ENCODE data around the gene RBPMS2. TPM values are rescaled to one million over a fixed set of nuclear protein-coding genes. Genes with fewer than 3 reads are reported as not detected.

Gene RBPMS2
- total RNA-seq, 2 donors from 2014 or later: 86.0 to 131 TPM

DNA sequence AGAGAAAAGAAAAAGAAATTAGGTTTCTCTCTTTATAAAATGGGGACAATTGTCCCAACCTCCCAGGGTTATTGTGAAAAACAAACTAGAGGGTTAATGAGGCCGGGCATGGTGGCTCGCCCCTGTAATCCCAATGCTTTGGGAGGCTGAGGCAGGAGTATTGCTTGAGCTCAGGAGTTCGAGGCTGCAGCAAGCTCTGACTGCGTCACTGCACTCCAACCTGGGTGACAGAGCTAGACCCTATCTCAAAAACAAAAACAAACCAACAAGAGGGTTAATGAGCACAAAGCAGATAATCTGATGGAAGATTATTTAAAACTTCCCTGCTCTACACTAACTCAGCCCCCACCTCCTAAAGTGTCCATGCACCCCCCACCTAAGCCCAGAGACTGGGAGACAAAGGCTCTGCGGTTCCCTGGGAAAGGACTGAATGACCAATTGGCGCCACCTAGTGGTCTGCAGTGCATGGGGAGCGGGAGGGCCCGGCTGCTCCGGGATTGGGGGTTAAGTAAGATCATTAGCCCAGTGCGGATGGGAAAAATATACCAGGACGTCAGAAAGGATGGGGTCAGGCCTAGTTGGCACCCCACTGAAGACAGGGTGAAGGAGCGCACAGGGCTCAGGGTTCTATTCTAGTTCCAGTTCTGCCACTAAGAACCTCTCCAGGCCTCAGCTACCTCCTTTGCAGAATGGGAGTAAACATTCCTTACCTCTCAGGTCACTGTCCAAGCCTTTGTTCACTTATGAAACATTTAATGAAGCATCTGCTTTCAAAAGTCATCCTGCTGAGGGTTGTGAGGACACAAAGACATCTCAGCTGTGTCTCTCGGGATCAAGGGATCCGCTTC is 34.5 kb upstream of the RBPMS2 start:
- peaks cover 19% of the 10 kb centered on the region for H3K4me1 ChIP-seq (ENCODE audit: control insufficient read depth, insufficient read depth, low read length)
- DNase-seq: peak; percentile 96
- H3K9me3 Mint-ChIP-seq: no peaks in the 10 kb centered on the region
- H3K27me3 ChIP-seq (ENCODE audit: control insufficient read depth, insufficient read depth, low read length, poor library complexity, severe bottlenecking): no peaks in the 10 kb centered on the region
- H3K4me3 ChIP-seq (ENCODE audit: low read length): peak overlapping the region; percentile 71
- H3K4me3 Mint-ChIP-seq: peak overlapping the region; percentile 52
- H3K4me1 Mint-ChIP-seq: peaks cover 56% of the 10 kb centered on the region
- H3K36me3 Mint-ChIP-seq (ENCODE audit: low read depth): no peaks in the 10 kb centered on the region
- peak overlapping the region; percentile 54 for H3K9ac ChIP-seq (ENCODE audit: extremely low read depth, low read length, poor library complexity, severe bottlenecking)
- H3K36me3 ChIP-seq (ENCODE audit: control insufficient read depth, insufficient read depth, low read length): no peaks in the 10 kb centered on the region
- no peaks in the 10 kb centered on the region for H3K9me3 ChIP-seq (ENCODE audit: control insufficient read depth, low read length)
- peak overlapping the region; percentile 98 for H3K27ac Mint-ChIP-seq
- peak overlapping the region; percentile 3 for H3K27ac ChIP-seq (ENCODE audit: low read depth, low read length)
- TF ChIP-seq, protein P1, sequence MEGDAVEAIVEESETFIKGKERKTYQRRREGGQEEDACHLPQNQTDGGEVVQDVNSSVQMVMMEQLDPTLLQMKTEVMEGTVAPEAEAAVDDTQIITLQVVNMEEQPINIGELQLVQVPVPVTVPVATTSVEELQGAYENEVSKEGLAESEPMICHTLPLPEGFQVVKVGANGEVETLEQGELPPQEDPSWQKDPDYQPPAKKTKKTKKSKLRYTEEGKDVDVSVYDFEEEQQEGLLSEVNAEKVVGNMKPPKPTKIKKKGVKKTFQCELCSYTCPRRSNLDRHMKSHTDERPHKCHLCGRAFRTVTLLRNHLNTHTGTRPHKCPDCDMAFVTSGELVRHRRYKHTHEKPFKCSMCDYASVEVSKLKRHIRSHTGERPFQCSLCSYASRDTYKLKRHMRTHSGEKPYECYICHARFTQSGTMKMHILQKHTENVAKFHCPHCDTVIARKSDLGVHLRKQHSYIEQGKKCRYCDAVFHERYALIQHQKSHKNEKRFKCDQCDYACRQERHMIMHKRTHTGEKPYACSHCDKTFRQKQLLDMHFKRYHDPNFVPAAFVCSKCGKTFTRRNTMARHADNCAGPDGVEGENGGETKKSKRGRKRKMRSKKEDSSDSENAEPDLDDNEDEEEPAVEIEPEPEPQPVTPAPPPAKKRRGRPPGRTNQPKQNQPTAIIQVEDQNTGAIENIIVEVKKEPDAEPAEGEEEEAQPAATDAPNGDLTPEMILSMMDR (conservative IDR thresholded peaks at IDR 0.05): peak; percentile 96
- no peaks in the 10 kb centered on the region for H3K27me3 Mint-ChIP-seq (ENCODE audit: insufficient read depth)
- WGBS, 2 experiments (ENCODE audit: insufficient coverage in 1 of 2, insufficient read length in 1 of 2): 10 to 17% methylated on average over 11 to 14 of the region's 14 CpGs

DNA sequence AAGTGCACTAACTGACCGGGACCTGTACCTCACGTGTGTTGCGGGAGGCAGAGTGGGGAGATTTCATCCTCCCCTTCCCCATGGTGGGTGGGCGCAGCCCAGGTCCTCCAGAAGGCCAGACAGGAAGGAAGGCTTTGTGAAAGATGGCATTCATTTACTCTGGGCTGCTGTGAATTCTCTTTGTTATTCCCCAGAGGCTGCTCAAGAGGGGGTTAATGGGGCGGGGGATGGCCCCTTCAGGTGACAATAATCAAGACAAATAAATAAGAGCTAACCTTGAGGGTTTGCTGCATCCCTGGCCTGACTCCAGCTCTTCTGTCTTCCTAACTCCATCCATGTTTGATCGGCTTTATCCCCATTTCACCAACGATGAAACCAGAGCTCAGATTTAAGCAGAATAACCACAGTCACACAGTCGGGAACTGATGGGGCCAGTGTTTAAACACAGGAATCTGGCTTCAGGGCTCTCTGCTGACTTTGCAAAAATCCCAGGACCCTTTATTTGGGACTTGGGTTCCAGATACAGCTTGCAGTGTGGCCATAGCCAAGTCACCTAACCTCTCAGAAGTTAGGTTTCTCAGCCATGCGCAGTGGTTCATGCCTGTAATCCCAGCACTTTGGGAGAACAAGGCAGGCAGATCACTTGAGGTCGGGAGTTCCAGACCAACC is 33.5 kb upstream of the RBPMS2 start:
- TF ChIP-seq, protein P1 (conservative IDR thresholded peaks at IDR 0.05): no peak
- Mint-ChIP-seq H3K4me3 (peak overlapping the region; percentile 38), H3K9me3 (no peaks in the 10 kb centered on the region), H3K27ac (peak overlapping the region; percentile 98), H3K4me1 (peaks cover 56% of the 10 kb centered on the region), H3K27me3 (ENCODE audit: insufficient read depth) (no peaks in the 10 kb centered on the region), H3K36me3 (ENCODE audit: low read depth) (no peaks in the 10 kb centered on the region)
- Histone ChIP-seq H3K4me3 (ENCODE audit: low read length) (no peak overlapping the region), H3K9ac (ENCODE audit: extremely low read depth, low read length, poor library complexity, severe bottlenecking) (no peak overlapping the region), H3K9me3 (ENCODE audit: control insufficient read depth, low read length) (no peaks in the 10 kb centered on the region), H3K4me1 (ENCODE audit: control insufficient read depth, insufficient read depth, low read length) (peaks cover 19% of the 10 kb centered on the region), H3K36me3 (ENCODE audit: control insufficient read depth, insufficient read depth, low read length) (no peaks in the 10 kb centered on the region), H3K27ac (ENCODE audit: low read depth, low read length) (no peak overlapping the region), H3K27me3 (ENCODE audit: control insufficient read depth, insufficient read depth, low read length, poor library complexity, severe bottlenecking) (no peaks in the 10 kb centered on the region)
- WGBS, 2 experiments (ENCODE audit: insufficient coverage in 1 of 2, insufficient read length in 1 of 2): 46 to 54% methylated on average over 4 to 10 of the region's 10 CpGs
- DNase-seq: peak; percentile 91

DNA sequence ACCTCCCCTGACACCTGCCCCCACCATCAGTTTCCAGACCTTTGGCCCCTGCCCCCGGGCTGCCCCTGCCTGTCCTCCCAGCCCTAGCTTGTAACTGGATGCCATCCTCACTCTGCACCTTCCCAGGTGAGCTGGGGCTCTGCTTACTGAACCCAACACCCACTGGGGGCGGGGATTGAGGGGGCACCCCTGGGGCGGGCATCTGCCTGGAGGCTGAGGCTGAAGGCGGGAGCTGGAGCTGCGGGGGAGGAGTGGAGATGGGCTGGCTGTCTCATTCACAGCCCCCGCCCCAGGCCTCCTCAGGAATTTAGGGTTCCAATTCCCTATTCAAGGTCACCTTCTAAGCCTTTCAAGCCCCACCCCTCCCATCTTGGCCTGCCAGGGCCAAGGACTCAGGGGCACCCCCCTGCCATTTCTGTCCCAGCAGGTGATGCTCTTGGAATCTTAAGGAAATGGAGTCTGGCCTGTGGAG is 32.4 kb upstream of the RBPMS2 start:
- Mint-ChIP-seq H3K36me3 (ENCODE audit: low read depth) (no peaks in the 10 kb centered on the region), H3K9me3 (no peaks in the 10 kb centered on the region), H3K27ac (peak overlapping the region; percentile 98), H3K27me3 (ENCODE audit: insufficient read depth) (no peaks in the 10 kb centered on the region), H3K4me3 (peak overlapping the region; percentile 35), H3K4me1 (peaks cover 48% of the 10 kb centered on the region)
- Histone ChIP-seq H3K9me3 (ENCODE audit: control insufficient read depth, low read length) (no peaks in the 10 kb centered on the region), H3K27me3 (ENCODE audit: control insufficient read depth, insufficient read depth, low read length, poor library complexity, severe bottlenecking) (no peaks in the 10 kb centered on the region), H3K4me3 (ENCODE audit: low read length) (no peak overlapping the region), H3K27ac (ENCODE audit: low read depth, low read length) (peak overlapping the region; percentile 41), H3K4me1 (ENCODE audit: control insufficient read depth, insufficient read depth, low read length) (peaks cover 15% of the 10 kb centered on the region), H3K9ac (ENCODE audit: extremely low read depth, low read length, poor library complexity, severe bottlenecking) (no peak overlapping the region), H3K36me3 (ENCODE audit: control insufficient read depth, insufficient read depth, low read length) (no peaks in the 10 kb centered on the region)
- peak; percentile 96 for DNase-seq
- 65% methylated on average over 6 of the region's 6 CpGs; no CpG with 5 or more reads in 1 of the 2 experiments for WGBS, 2 experiments (ENCODE audit: insufficient coverage in 1 of 2, insufficient read length in 1 of 2)
- TF ChIP-seq, protein P1 (conservative IDR thresholded peaks at IDR 0.05): no peak
